Muscle of leg (tissue), 11 donors: ENCODE measurements around the gene RECQL5. TPM values are rescaled to one million over a fixed set of nuclear protein-coding genes. Genes with fewer than 3 reads are reported as not detected.
"Not testable (repeated sequence)": the region's sequence is repeated elsewhere in the genome, so short reads cannot be mapped to it uniquely, and the experiment has no call there.

Source experiments
- DNase-seq: peaks from one replicate; pipeline ENCODE4 v3.0.0; 2013
- H3K27ac ChIP-seq: one replicate; pipeline ENCODE4 v1.5.1; 2013; ENCODE audit warnings: mild to moderate bottlenecking, low read length, control low read depth
- H3K27me3 ChIP-seq: one replicate; pipeline ENCODE4 v1.6.1; 2013; ENCODE audit warnings: low read length; ENCODE audit not compliant: control insufficient read depth, insufficient read depth
- H3K36me3 ChIP-seq: one replicate; pipeline ENCODE4 v1.6.1; 2013; ENCODE audit warnings: low read length; ENCODE audit not compliant: control insufficient read depth, insufficient read depth
- H3K4me1 ChIP-seq: one replicate; pipeline ENCODE4 v1.6.1; 2013; ENCODE audit warnings: low read length; ENCODE audit not compliant: control insufficient read depth, insufficient read depth
- H3K4me3 ChIP-seq: one replicate; pipeline ENCODE4 v1.5.1; 2013; ENCODE audit warnings: low read length, control low read depth
- H3K9me3 ChIP-seq: replicated peaks from 2 replicates; pipeline ENCODE4 v1.6.1; 2013; ENCODE audit warnings: low read depth, low read length; ENCODE audit not compliant: control insufficient read depth
- WGBS: methylation state at CpG from one replicate; pipeline ENCODE4 v1.1.5; 2013; ENCODE audit warnings: missing lambda C conversion rate; ENCODE audit not compliant: insufficient coverage; 5-methylcytosine and 5-hydroxymethylcytosine counted together
- polyA plus RNA-seq, 8 donors: library from polyadenylated mRNA; unstranded; fragments of 120-200 nt; gene quantifications; one replicate each; pipeline versions ENCODE4 v1.2.1 to v1.2.3, GENCODE V29; 2013; ENCODE audit warnings: inconsistent platforms in 1 of 8, low replicate concordance in 1 of 8; ENCODE audit not compliant: insufficient read length in 8 of 8, insufficient read depth in 1 of 8
- total RNA-seq: library from RNA; stranded (reverse); fragments of 120-200 nt; gene quantifications from one replicate; pipeline ENCODE4 v1.2.4, GENCODE V29; 2013

The RECQL5 gene
- total and polyA plus RNA-seq, 9 donors: 12.0 to 20.8 (median 15.9) TPM

GRCh38 chr17:75642784-75643642, 23.9 kb downstream of the RECQL5 start:
- 77% methylated on average over 11 of the region's 17 CpGs for WGBS
- Histone ChIP-seq H3K9me3 (no peaks in the 10 kb centered on the region), H3K27me3 (no peaks in the 10 kb centered on the region), H3K27ac (no peak overlapping the region), H3K36me3 (peaks cover 41% of the 10 kb centered on the region), H3K4me1 (peaks cover 12% of the 10 kb centered on the region), H3K4me3 (no peak overlapping the region)
- no peak for DNase-seq

- Histone ChIP-seq H3K4me1 (peaks cover 18% of the 10 kb centered on the region), H3K9me3 (no peaks in the 10 kb centered on the region), H3K4me3 (no peak overlapping the region), H3K27ac (no peak overlapping the region), H3K27me3 (no peaks in the 10 kb centered on the region), H3K36me3 (peaks cover 38% of the 10 kb centered on the region)
- DNase-seq: no peak
- 89% methylated on average over 5 of the region's 7 CpGs for WGBS
These were observed 24.7 kb downstream of the RECQL5 start for GRCh38 chr17:75642182-75642783.

DNA sequence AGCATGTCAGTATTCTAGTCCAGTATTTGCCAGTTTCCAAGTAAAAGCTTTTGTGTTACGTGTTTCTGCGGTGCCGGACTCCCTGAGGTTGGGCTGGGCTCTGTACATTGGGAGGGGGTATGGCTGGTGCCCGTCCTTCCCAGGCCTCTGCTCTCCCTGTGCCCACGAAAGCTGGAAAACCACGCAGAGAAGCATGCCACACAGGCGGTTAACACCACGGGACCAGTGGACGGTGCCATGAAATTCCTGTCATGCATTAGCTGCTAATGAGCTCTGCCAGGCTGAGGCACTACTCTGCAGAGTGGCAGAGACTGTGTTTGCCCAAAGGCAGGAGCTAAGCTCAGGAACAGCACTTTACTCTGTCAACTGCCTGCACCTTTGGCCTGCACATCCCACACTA, 25.6 kb downstream of the RECQL5 start:
- no peaks in the 10 kb centered on the region for H3K27me3 ChIP-seq
- H3K4me1 ChIP-seq: peaks cover 27% of the 10 kb centered on the region
- no peak for DNase-seq
- H3K27ac ChIP-seq: no peak overlapping the region
- no peaks in the 10 kb centered on the region for H3K9me3 ChIP-seq
- no peak overlapping the region for H3K4me3 ChIP-seq
- 89% methylated on average over 9 of the region's 9 CpGs for WGBS
- peaks cover 28% of the 10 kb centered on the region for H3K36me3 ChIP-seq

GRCh38 chr17:75640556-75641119, 26.3 kb downstream of the RECQL5 start:
- WGBS: 83% methylated on average over 8 of the region's 13 CpGs
- DNase-seq: no peak
- Histone ChIP-seq H3K27ac (no peak overlapping the region), H3K4me1 (peaks cover 32% of the 10 kb centered on the region), H3K9me3 (no peaks in the 10 kb centered on the region), H3K4me3 (no peak overlapping the region), H3K36me3 (peaks cover 27% of the 10 kb centered on the region), H3K27me3 (no peaks in the 10 kb centered on the region)

DNA sequence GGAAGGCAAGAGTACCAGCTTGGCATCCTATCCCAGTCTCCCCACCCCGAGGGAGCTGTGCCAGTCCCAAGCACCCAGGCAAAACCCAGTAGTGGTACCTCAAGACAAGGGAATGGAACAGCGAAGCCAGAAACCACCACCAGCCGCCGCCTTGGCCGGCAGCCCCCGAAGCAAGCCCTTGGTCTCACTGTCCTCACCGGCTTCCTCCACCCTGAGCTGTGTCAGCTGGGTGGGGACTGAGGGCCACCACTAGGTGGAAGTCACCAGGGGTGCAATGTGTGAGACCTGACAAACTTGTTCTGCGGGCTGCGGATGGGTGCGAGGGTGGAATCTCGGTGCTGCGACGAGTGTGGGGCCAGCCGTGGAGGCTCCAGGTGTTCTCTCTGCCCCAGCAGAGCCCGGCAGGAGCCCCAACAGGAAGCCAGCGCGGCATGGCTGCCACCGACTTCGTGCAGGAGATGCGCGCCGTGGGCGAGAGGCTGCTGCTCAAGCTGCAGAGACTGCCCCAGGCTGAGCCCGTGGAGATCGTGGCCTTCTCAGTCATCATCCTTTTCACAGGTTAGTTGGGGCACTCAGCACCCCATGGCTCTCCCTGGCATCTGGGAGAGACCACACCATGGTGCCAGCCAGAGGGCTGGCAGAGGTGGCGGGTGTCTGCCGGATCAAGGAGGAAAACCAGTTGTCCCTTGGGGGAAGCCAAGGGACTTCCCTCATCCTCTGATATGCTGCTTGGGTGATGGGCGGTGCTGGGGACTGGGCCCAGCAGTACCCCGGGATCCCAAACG, 27.0 kb downstream of the RECQL5 start:
- H3K4me3 ChIP-seq: no peak overlapping the region
- H3K36me3 ChIP-seq: peaks cover 24% of the 10 kb centered on the region
- DNase-seq: no peak
- WGBS: 91% methylated on average over 14 of the region's 30 CpGs
- H3K9me3 ChIP-seq: no peaks in the 10 kb centered on the region
- H3K27me3 ChIP-seq: peaks cover 1% of the 10 kb centered on the region
- H3K4me1 ChIP-seq: peaks cover 39% of the 10 kb centered on the region
- H3K27ac ChIP-seq: no peak overlapping the region

- no peaks in the 10 kb centered on the region for H3K9me3 ChIP-seq
- no peak overlapping the region for H3K27ac ChIP-seq
- H3K4me1 ChIP-seq: peaks cover 45% of the 10 kb centered on the region
- H3K4me3 ChIP-seq: no peak overlapping the region
- WGBS: no CpG with 5 or more reads among the region's 3 CpGs
- DNase-seq: no peak
- H3K27me3 ChIP-seq: peaks cover 2% of the 10 kb centered on the region
- peaks cover 24% of the 10 kb centered on the region for H3K36me3 ChIP-seq
These were observed 27.6 kb downstream of the RECQL5 start for GRCh38 chr17:75639327-75639726.

DNA sequence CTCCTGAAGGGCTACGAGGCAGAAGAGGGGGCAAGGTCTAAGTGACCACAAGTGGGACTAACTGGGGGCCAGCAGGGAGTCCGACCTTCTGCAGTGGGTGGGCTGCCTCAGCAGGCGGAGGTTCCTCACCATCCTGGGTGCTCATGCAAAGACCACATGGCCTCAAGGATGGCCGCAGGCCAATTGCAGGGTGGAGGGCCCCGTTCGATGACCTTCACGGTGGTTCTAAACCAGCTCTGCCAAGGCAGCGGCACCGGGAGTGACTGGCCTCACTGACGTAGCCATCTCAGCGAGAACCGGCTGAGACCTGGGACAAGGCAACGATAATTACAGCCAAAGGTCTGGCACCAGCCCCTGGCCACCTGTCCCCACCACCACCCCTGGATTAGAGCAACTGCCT, 28.1 kb downstream of the RECQL5 start:
- Histone ChIP-seq H3K4me3 (no peak overlapping the region), H3K27ac (no peak overlapping the region), H3K4me1 (peaks cover 49% of the 10 kb centered on the region), H3K9me3 (no peaks in the 10 kb centered on the region), H3K36me3 (peaks cover 24% of the 10 kb centered on the region), H3K27me3 (peaks cover 2% of the 10 kb centered on the region)
- no peak for DNase-seq
- 89% methylated on average over 12 of the region's 13 CpGs for WGBS

GRCh38 chr17:75638039-75638438, 28.9 kb downstream of the RECQL5 start:
- not testable (repeated sequence) for H3K4me3 ChIP-seq, DNase-seq, H3K27me3 ChIP-seq, H3K27ac ChIP-seq, H3K9me3 ChIP-seq
- 95% methylated on average over 6 of the region's 12 CpGs for WGBS
- peaks cover 17% of the 10 kb centered on the region for H3K36me3 ChIP-seq
- peaks cover 58% of the 10 kb centered on the region for H3K4me1 ChIP-seq

GRCh38 chr17:75637551-75637950, 29.4 kb downstream of the RECQL5 start:
- H3K9me3 ChIP-seq: no peaks in the 10 kb centered on the region
- DNase-seq: no peak
- 86% methylated on average over 6 of the region's 7 CpGs for WGBS
- peak overlapping the region; percentile 97 for H3K27ac ChIP-seq
- H3K4me1 ChIP-seq: peaks cover 63% of the 10 kb centered on the region
- peaks cover 17% of the 10 kb centered on the region for H3K36me3 ChIP-seq
- no peak overlapping the region for H3K4me3 ChIP-seq
- H3K27me3 ChIP-seq: peaks cover 2% of the 10 kb centered on the region

DNA sequence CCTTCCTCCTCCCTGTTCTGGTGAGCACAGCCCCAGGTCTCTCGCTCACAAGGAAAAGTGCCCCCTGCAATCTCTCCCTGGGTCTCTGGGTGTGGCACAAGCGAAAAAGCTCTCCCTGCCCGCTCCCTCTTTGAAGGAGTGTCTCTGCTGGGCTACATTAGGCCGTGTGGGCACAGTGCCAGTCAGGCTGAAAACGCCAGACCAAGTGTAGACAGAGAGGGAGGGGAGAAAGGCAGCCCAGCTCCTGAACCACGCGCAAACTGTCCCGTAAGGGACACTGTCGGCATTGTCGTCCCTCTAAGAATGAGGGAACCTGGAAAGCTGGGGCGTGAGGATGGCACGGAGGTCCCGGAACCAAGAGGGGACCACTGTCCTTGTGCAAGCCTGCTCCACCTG, 29.8 kb downstream of the RECQL5 start:
- no peaks in the 10 kb centered on the region for H3K9me3 ChIP-seq
- no peak overlapping the region for H3K4me3 ChIP-seq
- peak overlapping the region; percentile 97 for H3K27ac ChIP-seq
- peaks cover 17% of the 10 kb centered on the region for H3K36me3 ChIP-seq
- H3K27me3 ChIP-seq: peaks cover 2% of the 10 kb centered on the region
- DNase-seq: peak; percentile 55
- H3K4me1 ChIP-seq: peaks cover 67% of the 10 kb centered on the region
- 73% methylated on average over 11 of the region's 13 CpGs for WGBS
